Measurements from ENCODE around the gene NDUFS4. TPM values are rescaled to one million over a fixed set of nuclear protein-coding genes. Genes with fewer than 3 reads are reported as not detected.

Gene NDUFS4
- total and polyA plus RNA-seq, 2 of the 4 experiments (the other 2 are of a cell fraction), result 34.2 to 70.1 TPM

- Histone ChIP-seq H3K4me3 (ENCODE audit: insufficient read depth, low read depth, low read length) (no peak overlapping the region), H2AK9ac (replicated peaks; ENCODE audit: low read depth, low read length, poor library complexity) (no peak overlapping the region), H4K91ac (ENCODE audit: insufficient read depth, low read depth, low read length) (no peak overlapping the region), H3K14ac (replicated peaks; ENCODE audit: low read depth, low read length) (no peak overlapping the region), H3K9ac (ENCODE audit: low read depth, low read length) (no peak overlapping the region), H3K4me1 (ENCODE audit: control insufficient read depth, insufficient read depth, low read length) (no peaks in the 10 kb centered on the region), H3K9me1 (ENCODE audit: insufficient read depth, low read length) (no peaks in the 10 kb centered on the region), H3K56ac (ENCODE audit: extremely low read depth, insufficient read depth, low read length) (no peak overlapping the region), H3K23ac (ENCODE audit: low read depth, low read length) (no peak overlapping the region), H3K4me2 (ENCODE audit: low read depth, low read length) (no peak overlapping the region), H3K27ac (ENCODE audit: insufficient read depth, low read length) (no peak overlapping the region), H2BK5ac (ENCODE audit: low read depth, low read length, poor library complexity, severe bottlenecking) (no peak overlapping the region), H2BK20ac (ENCODE audit: low read depth, low read length) (no peak overlapping the region), H3K79me1 (ENCODE audit: low read depth in 1 of 2, low read length in 2 of 2) (peaks cover 11 to 48% of the 10 kb centered on the region in 2 experiments; a peak in 3 of 4 replicates), H3K36me3 (ENCODE audit: control insufficient read depth, insufficient read depth, low read length) (no peaks in the 10 kb centered on the region), H3K18ac (ENCODE audit: low read depth, low read length) (no peak overlapping the region), H2BK120ac (ENCODE audit: low read depth, low read length) (no peak overlapping the region), H2AK5ac (ENCODE audit: low read depth, low read length) (no peak overlapping the region), H3K27me3 (ENCODE audit: control insufficient read depth, insufficient read depth, low read length) (no peaks in the 10 kb centered on the region), H4K5ac (ENCODE audit: low read depth, low read length) (no peak overlapping the region), H3K9me3 (ENCODE audit: control insufficient read depth, insufficient read depth, low read length) (no peaks in the 10 kb centered on the region), H2BK15ac (ENCODE audit: low read depth, low read length) (no peak overlapping the region), H3K4ac (ENCODE audit: low read depth, low read length) (no peak overlapping the region), H4K20me1 (ENCODE audit: insufficient read depth, low read length) (peaks cover 32% of the 10 kb centered on the region), H2AFZ (replicated peaks; ENCODE audit: low read length, poor library complexity) (no peak overlapping the region), H4K8ac (ENCODE audit: low read depth in 2 of 2, low read length in 2 of 2) (no peak overlapping the region)
- ChIA-PET POLR2A (ENCODE audit: unreplicated experiment) (no interaction called here), CTCF (no interaction called here)
- WGBS, 2 experiments (ENCODE audit: extremely low coverage in 2 of 2, insufficient read length in 1 of 2), result no CpG with 5 or more reads among the region's 4 CpGs
- no peak for ATAC-seq (ENCODE audit: low read depth)
- in situ Hi-C loops (cut with MboI; ENCODE audit: low sequenced_read_pairs) (no loop called here), dilution Hi-C loops (cut with HindIII; ENCODE audit: low sequenced_read_pairs, unreplicated experiment) (no loop called here), intact Hi-C loops (cut with micrococcal nuclease) (loop anchor here (10.0 kb wide), 1 partner anchor 645 kb away; no protein-coding TSS in a partner anchor)
- no peak for TF ChIP-seq MXI1 (IDR thresholded peaks at IDR 0.05; ENCODE audit: borderline replicate concordance, low read depth, low read length)
- TF ChIP-seq POLR2A (IDR thresholded peaks at IDR 0.05; ENCODE audit: low read depth, low read length), result no peak
- no peak for TF ChIP-seq BHLHE40 (IDR thresholded peaks at IDR 0.05; ENCODE audit: low read depth, low read length)
- no peak for TF ChIP-seq MAZ (IDR thresholded peaks at IDR 0.05; ENCODE audit: borderline replicate concordance, low read depth, low read length)
- TF ChIP-seq FOS (IDR thresholded peaks at IDR 0.05; ENCODE audit: low read depth, low read length), result no peak
- TF ChIP-seq ELK1 (IDR thresholded peaks at IDR 0.05; ENCODE audit: borderline replicate concordance, low read depth, low read length), result no peak
- TF ChIP-seq SMC3 (IDR thresholded peaks at IDR 0.05; ENCODE audit: low read depth, low read length), result no peak
- TF ChIP-seq, protein P1, sequence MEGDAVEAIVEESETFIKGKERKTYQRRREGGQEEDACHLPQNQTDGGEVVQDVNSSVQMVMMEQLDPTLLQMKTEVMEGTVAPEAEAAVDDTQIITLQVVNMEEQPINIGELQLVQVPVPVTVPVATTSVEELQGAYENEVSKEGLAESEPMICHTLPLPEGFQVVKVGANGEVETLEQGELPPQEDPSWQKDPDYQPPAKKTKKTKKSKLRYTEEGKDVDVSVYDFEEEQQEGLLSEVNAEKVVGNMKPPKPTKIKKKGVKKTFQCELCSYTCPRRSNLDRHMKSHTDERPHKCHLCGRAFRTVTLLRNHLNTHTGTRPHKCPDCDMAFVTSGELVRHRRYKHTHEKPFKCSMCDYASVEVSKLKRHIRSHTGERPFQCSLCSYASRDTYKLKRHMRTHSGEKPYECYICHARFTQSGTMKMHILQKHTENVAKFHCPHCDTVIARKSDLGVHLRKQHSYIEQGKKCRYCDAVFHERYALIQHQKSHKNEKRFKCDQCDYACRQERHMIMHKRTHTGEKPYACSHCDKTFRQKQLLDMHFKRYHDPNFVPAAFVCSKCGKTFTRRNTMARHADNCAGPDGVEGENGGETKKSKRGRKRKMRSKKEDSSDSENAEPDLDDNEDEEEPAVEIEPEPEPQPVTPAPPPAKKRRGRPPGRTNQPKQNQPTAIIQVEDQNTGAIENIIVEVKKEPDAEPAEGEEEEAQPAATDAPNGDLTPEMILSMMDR (conservative IDR thresholded peaks at IDR 0.05; ENCODE audit: low read depth, low read length), result no peak
- TF ChIP-seq MAFK (IDR thresholded peaks at IDR 0.05; ENCODE audit: low read depth, low read length), result no peak
- TF ChIP-seq RFX5 (IDR thresholded peaks at IDR 0.05; ENCODE audit: low read depth, low read length), result no peak
- TF ChIP-seq, protein P2, sequence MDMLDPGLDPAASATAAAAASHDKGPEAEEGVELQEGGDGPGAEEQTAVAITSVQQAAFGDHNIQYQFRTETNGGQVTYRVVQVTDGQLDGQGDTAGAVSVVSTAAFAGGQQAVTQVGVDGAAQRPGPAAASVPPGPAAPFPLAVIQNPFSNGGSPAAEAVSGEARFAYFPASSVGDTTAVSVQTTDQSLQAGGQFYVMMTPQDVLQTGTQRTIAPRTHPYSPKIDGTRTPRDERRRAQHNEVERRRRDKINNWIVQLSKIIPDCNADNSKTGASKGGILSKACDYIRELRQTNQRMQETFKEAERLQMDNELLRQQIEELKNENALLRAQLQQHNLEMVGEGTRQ (IDR thresholded peaks at IDR 0.05; ENCODE audit: low read depth, low read length), result no peak
- TF ChIP-seq CEBPB (IDR thresholded peaks at IDR 0.05; ENCODE audit: low read depth, low read length), result no peak
- TF ChIP-seq RCOR1 (IDR thresholded peaks at IDR 0.05; ENCODE audit: insufficient replicate concordance, low read length), result no peak
- TF ChIP-seq CHD1 (IDR thresholded peaks at IDR 0.05; ENCODE audit: low read depth, low read length), result no peak
- no peak for TF ChIP-seq NFE2L2 (IDR thresholded peaks at IDR 0.05; ENCODE audit: low read depth, low read length)
- TF ChIP-seq RAD21 (IDR thresholded peaks at IDR 0.05; ENCODE audit: low read length), result no peak
- DNase-seq, result no peak
- no TSS peak for BruUV-seq (replicated peaks)
Observed at GRCh38 chr5:53569453-53569852, 9.0 kb downstream of the NDUFS4 start.
